GM21381 (cell line): Measurements from ENCODE around the gene CCSAP.
"Not testable (repeated sequence)": the region's sequence is repeated elsewhere in the genome, so short reads cannot be mapped to it uniquely, and the experiment has no call there.

Experiments used
- ATAC-seq: cut with Tn5 transposase; IDR thresholded peaks from one replicate; pipeline ENCODE4 v1.9.1; 2021; ENCODE audit warnings: mild to moderate bottlenecking, moderate library complexity; ENCODE audit not compliant: unreplicated experiment

The CCSAP gene

DNA sequence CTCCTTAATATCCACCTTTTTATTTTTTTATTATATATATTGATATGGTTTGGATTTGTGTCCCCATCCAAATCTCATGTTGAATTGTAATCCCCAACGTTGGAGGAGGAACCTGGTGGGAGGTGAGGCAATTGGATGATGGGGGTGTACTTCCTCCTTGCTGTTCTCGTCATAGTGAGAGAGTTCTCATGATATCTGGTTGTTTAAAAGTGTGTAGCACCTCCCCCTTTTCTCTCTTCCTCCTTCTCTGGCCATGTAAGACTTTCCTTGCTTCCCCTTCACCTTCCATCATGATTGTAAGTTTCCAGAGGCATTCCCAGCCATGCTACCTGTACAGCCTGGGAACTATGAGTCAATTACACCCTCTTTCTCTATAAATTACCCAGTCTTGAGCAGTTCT lies 22.7 kb upstream of the CCSAP start:
- no peak for ATAC-seq

DNA sequence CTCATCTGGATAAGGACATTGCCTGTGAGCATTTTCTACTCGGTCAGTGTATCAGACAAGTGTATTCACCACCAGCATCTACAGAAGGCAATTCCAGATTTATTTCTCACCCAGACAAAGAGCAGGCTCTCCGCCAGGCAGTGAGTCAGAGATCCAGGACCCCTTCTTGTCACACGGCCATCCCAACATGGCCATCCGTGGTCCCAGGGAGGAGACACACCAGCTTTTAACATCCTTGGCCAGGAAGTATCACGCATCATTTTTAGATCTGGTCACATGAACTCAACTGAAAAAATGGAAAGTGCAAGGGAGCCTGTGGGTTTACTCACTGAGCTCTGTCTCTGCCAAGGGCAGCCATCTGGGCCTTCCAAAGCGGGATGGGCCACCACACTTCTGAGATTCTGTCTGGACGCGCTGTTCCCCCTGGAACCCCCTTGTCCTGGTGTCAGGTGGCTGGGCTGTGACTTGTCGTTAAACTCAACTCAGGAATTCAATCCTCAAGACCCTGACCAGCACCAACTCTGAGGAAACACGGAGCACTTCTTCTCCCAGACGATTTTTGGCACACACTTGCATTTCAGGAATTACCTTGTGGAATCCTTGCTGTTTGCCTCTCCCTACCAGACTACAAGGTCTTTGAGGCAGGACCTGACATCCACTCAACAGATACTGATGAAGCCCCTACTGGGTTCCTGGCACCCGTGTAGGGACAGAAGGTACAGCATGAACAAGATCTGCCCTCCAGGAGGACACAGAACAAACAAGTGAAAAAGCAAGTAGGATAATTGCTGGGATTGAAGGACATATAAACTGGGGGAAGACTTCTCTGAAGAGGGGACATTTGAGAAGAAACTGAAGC lies 21.6 kb upstream of the CCSAP start:
- ATAC-seq: no peak

DNA sequence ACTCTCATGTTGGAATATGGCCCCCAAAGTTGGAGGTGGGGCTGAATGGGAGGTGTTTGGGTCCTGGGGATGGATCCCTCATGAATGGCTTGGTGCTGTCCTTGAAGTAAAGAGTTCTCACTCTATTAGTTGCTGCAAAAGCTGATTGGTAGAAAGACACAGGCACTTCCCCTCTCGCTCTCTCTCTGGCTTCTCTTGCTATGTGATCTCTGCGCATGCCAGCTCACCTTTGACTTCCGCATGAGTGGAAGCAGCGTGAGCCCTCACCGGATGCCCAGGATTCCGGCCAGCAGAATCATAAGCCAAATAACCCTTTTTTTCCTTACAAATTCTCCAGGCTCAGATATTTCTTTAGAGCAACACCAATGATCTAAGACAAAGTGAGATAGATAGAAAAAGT lies 20.9 kb upstream of the CCSAP start:
- ATAC-seq: no peak

DNA sequence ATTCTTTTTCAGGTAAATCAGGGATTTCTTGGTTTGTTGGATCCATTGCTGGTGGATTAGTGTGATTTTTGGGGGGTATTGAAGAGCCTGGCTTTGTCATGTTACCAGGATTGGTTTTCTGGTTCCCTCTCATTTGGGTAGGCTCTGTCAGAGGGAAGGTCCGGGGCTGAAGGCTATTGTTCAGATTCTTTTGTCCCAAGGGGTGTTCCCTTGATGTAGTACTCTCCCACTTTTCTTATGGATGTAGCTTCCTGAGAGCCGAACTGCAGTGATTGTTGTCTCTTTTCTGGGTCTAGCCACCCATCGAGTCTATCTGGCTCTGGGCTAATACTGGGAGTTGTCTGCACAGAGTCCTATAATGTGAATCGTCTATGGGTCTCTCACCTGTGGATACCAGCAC lies 17.6 kb upstream of the CCSAP start:
- no peak for ATAC-seq

DNA sequence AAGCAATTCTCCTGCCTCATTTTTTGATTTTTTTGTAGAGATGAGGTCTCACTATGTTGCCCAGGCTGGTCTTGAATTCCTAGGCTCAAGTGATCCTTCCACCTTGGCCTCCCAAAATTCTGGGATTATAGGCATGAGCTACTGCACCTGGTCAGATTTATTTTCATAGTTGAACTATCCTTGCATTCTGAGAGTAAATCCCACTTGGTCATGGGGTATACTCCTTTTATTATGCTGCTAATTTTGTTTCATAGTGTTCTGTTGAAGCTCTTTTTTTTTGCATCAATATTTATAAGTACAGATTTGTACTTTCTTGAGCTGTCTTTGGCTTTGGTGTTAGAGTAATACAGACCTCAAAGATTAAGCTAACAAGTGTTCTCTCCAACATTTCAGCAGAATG lies 12.8 kb upstream of the CCSAP start:
- no peak for ATAC-seq

DNA sequence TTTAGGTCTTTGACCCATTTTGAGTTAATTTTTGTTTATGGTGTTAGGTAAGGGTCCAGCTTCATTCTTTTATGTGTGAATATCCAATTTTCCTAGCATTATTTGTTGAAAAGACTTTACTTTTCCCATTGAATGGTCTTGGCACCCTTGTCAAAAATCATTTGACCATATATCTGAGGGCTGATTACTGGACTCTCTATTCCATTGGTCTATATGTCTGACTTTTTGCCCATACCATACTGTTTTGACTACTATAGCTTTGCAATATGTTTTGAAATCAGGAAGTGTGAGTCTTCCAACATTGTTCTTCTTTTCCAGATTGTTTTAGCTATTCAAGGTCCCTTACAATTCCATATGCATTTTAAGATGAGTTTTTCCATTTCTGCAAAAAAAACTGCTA lies 11.4 kb upstream of the CCSAP start:
- no peak for ATAC-seq

DNA sequence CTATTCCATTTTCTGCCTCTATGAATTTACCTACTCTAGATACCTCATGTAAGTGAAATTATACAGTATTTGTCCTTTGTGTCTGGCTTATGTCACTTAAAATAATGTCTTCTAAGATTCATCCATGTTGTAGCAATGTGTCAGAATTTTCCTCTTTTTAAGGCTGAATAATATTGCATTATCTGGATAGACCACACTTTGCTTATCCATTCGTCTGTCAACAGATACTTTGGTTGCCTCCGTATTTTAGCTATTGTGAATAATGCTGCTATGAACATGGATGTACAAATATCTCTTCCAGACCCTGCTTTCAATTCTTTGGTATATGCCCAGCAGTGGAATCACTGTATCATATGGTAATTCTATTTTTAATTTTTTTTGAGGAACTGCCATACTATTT lies 10.1 kb upstream of the CCSAP start:
- ATAC-seq: no peak

DNA sequence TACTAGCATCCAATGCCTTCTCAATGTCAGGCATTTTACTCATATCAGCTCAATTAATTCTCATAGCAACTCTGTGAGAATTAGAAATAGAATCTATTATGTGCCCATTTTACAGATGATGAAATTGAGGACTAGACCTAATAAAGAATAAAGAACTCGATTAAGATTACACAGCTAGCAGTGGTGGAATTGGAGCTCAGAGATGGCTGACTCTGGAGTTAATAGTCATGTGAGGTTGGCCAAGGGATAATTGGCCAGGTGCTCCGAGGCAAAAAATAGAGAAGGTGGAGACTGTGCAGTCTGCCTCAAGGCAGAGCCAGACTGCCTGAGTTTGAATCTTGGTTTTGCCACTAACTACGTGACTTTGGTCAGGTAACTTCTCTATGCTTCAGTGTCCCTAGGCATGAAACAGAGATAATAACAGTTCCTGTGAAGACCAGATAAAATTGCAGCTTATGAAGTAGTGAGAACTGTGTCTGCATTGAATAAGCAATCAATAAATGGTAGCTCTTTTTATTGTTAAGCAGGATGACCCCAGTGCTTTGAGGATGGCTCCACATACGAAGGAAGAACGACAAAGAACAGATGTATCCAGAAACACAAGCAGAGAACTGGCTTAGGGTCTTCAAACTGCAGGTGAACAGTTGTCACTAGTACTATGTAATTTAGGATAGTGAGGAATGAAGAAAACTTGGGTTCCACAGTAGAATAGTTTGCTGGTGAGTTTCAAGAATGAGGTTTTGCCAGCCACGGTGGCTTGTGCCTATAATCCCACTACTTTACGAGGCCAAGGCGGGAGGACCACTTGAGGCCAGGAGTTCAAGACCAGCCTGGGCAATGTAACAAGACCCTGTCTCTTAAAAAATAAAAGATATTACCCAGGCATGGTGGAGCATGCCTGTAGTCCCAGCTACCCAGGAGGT lies 6.9 kb upstream of the CCSAP start:
- no peak for ATAC-seq

DNA sequence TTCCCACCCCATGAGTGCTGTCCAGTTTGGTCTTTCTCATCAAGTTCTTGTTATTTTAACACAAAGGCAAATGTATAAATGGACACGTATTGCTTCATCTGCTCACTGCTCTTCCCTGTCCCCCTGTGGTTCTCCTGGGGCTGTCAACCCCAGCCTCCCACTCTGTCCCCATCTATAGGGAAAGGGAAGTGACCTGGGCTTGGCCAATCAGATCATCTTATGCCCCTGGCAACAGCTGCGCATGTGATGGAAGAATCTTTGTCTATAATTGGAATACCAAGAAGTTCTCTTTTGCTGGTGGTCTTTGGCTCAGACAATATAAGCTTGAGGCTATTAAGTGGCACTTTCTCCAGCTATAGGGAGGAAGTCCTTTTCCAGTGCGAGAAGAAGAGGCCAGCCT lies 4.7 kb upstream of the CCSAP start:
- ATAC-seq: no peak

DNA sequence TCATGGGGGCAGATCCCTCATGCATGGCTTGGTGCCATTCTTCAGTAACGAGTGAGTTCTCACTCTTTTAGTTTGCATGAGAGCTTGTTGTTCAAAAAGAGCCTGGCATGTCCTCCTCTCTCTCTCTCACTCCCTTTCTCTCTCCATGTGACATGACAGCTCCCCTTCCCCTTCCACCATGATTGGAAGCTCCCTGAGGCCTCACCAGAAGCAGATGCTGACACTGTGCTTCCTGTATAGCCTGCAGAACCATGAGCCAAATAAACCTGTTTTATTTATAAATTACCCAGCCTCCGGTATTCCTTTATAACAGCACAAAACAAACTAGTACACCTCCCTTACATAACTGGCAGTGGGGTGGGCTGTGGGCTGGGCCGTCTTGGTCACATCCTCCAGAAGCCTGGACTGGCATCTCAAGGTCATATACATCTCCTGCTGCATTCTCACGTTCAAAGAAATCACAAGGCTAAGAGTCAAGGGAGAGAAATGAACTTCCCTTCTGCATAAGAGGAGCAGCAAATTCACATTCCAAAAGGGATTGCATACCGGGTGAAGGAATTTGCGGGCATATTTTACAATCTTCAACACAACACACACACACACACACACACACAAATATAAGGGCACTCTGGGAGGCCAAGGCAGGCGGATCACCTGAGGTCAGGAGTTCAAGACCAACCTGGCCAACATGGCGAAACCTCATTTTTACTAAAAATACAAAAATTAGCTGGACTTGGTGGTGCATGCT lies 2.3 kb upstream of the CCSAP start:
- ATAC-seq: no peak

DNA sequence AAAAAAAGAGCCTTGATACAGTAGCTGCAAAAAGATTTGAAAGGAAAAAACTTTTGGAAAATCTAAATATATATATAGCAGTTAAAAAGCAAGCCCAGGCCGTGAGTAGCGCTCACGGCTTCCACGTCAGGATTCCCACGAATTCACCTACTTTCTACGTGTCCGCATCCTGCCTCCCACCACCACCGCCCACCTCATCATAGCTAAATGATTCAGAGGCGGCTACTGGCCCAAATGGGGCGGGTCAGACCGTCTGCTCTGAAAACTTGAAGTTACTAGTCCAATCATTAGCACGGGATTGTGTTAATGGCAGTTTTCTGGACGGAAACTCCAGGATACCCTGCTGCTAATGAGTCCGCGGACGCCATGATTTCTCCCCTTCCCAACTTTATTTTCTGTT lies 1.3 kb upstream of the CCSAP start:
- no peak for ATAC-seq

DNA sequence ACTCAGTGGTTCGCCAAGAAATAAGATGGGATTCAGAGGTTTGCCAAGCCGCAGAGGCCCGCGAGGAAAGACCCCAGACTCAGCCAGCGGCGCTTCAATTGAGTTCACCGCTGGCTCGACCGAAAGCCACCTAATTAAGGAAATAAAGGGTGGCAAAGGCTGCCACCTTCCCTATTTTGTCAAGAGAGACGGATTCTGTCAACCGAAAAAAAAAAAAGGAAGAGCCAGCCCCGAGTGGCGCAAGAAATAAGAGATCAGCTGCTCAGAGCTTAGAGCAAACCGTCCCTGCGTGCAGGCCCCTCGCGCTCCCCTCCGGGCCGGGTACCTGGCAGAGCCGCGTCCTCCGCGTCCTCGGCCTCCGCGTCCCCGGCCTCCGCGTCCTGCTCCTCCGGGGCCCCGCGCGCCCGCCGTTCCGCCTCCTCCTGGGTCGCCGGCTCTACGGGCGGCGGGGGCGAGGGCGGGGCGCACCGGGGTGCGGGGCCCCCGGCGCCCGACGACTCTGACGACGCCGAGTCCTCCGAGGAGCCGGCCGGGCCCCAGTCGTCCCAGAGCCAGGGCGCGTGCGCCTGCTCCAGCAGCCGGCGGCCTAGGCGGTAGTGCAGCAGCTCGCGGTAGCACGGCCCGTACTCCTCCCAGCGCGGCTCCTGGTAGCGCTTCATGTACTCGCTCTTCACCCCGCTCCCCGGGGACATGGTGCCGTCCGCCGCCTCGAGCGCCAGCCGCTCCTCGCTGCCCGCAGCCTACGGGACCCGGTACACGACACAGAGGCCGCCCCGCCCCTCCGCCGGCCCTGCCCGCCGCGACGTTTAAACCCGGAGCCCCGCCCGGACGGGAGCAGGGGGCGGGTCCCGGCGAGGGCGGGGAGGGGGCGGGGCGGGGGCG lies 832 bp downstream of the CCSAP start:
- ATAC-seq: peak; percentile 64

DNA sequence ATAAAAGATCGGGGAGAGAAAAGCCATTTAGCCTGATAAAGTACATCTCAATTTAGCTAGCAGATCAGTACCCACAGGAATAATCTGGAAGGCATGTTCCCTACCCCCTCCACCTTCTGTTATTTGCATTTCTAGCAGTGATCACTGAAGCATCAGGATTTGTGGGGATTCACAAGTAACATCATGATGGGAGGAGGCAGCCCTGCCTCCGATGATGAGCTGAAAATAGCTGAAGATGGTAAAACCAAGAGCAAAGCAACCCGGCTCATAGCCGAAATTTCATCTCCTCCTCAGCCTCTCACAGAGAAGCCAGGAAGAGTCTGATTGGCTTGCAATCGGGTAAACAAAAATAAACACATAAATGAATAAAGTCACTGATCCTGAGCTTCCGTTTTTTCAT lies 2.4 kb downstream of the CCSAP start:
- ATAC-seq: no peak

DNA sequence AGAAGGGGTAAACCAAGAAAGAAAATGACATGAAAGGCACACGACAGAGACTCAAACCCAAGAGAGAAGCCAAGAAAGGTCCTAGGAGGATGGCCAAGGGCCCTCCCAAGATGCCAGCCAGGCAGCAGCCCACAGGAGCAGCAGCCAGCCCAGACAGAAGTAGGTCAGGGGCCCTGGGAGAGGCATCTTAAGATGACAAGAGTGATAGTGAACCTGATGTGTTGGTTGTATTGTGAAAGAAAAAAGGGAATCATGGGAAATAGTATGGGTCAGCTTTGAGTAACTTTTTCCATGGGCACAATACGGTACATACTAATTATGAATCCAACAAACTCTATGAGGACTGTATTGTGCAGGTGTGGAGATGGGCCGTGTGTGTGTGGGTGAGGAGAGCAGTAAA lies 3.3 kb downstream of the CCSAP start:
- no peak for ATAC-seq

DNA sequence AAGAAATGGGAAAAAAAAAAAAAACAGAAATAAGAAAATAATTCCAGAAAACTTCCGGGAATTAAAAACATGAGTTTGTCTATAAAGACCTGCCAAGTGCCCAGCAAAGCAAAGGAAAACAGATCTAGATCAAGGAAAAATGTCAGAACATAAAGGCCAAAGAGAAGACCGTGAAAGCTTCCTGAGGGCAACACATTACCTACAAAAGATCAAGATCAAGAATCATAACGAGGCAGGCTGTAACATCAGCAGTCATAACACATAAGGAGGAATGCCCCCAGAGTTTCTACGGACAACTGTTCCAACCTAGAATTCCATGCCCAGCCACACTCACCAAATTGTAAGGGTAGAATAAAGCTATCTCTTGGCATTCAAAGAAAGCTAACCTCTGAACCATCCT lies 3.8 kb downstream of the CCSAP start:
- no peak for ATAC-seq

DNA sequence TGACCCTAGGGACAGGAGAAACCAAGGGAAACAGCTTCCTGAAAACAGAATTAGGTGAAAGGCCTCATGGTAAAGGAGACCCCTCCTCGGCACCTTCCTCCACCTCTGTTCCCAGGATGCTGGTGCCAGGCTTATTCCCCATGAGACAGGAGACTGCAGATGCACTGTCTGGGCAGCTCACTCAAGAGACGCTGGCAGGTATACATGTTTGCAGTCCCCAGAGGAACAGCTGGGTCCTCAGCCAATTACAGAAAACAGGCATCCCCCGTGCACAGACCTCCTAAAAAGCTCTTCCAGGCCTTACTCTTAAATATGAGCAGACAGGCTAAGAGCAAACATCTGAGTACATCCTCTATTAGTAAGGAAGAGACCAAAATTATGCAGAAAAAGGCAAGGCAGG lies 6.5 kb downstream of the CCSAP start:
- ATAC-seq: no peak

DNA sequence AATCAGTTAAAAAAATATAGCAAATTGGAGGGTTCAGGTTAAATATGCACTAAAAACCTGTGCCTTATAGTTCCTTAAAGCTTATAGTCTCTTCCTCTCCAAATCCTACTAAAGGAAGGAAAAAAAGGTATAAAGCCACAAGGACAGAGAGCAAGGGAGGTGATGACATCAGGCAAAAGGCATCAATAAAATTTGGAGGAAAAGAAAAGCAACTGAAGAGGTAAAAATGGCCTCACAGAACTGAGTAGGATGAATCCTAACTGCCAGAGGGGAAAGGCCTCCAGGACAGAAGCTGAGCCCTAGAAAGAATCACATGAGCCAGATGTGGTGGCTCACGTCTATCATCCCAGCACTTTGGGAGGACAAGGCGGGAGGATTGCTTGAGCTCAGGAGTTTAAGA lies 8.1 kb downstream of the CCSAP start:
- no peak for ATAC-seq

DNA sequence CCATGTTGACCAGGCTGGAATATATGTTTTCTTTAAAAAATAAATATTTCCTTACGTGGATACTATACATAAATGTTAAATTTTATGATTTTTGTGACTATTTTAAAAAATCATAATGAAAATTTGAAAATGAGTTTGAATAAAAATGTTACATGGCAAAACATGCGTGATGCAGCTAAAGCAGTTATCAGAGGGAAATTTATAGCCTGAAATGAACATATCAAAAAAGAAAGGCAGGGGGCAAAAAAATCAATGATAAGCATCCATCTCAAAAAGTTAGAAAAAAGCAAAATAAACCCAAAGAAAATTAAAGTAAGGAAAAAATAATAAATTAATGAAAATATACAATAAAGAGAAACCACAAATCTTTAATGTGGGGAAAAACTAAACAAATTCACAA lies 8.6 kb downstream of the CCSAP start:
- ATAC-seq: no peak

DNA sequence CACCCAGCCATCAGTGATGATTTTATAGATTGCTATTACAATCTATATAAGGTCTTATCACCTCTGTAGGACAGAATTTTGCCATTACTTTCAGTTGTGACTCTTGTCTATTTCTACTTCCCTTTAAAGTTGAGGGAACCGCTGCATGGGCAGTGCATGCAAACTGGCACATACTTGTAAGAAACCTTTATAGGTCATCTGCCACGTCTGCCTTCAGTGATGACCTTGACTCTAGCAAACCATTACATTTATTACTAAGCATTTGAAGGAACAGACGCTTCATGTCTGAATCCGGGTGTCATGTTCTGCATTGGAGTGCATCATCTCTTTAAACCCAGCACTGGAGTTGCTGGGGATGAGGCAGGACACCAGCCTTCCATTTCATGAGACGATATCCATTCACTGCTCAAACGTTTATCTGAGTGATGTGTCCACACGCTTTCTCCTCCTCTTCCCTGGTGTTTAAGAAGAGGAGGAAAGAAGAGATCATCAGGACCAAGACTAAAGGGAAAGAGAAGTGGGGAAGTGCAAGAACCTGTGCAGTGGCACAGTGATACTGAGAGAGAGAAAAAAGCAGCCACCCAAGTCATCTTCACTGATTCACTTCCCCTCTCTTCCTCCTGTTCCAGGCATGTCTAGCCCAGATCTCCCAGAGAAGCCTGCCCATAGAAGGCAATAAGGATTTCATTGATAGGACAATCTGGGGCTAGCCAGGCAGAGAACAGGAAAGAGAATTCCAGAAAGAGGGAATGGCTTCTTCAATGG lies 14.1 kb downstream of the CCSAP start:
- ATAC-seq: no peak

DNA sequence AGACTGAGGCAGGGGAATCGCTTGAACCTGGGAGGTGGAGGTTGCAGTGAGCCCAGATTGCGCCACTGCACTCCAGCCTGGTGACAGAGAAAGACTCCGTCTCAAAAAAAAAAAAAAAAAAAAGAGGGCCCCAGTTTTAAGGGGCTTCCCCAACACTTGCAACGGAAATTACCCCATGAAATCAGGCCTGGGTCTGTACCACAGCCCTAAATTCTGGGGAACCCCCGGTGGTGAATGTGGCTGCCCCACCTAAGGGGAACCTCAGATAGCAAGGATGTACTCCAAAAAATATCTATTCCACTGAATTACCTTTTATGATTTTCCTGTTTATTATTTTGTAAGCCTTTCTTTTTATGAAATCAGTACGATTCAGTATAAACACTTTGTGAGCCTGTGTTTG lies 15.1 kb downstream of the CCSAP start:
- not testable (repeated sequence) for ATAC-seq
